Right lobe of liver (tissue), 4 donors: ENCODE results near the gene CNIH3.

Source experiments
- POLR2A ChIP-seq: fragments of 450-650 bp; IDR thresholded peaks from one replicate; pipeline ENCODE4 v1.6.1; 2017; ENCODE audit warnings: antibody characterized with exemption, mild to moderate bottlenecking
- TF ChIP-seq, protein P1 (sequence below), 4 donors: fragments of 200-600 bp in 3 of 4; fragments of 450-650 bp in 1 of 4; IDR thresholded peaks; one replicate each; pipeline versions ENCODE4 v1.5.1 to v1.8.0; 2016 to 2022; ENCODE audit warnings: antibody characterized with exemption in 4 of 4, mild to moderate bottlenecking in 2 of 4
- donor health status: DM: no; HTN: no; CAD: no.
- donor health status: DM: no; HTN: no; CAD: no.
- donor health status: DM: no; HTN: yes; CAD: no.

DNA sequence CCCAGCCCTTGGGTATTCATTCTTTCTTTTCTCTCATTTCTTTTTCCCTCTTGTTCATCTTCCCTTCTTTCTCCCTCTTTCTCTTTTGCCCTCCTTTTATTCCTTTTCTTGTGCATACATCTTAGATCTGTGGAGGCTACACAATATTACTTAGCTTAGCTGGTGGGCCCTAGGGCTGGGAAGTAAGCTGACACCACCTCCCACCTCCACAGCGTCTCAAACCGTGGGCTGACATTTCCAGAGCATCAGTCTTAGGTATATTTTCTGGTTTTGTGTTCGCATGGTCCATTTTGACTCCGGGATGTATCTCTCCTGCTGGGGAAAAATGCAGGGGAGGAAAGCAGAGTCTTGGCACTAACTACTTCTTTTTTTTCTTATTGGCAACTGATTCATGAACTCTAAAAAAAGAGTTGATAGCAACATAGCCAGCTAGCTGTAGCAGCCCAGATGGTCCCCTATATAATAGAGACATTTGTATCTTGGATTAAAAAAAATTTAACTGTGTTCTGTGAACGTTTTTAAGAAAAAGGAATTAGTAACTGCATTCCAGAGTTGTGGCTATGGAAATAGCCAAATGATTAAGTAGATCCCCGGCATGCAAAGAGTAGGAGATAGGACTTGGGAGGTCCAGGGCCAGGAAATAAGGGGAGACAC lies 15.5 kb downstream of the CNIH3 start:
- TF ChIP-seq, protein P1, sequence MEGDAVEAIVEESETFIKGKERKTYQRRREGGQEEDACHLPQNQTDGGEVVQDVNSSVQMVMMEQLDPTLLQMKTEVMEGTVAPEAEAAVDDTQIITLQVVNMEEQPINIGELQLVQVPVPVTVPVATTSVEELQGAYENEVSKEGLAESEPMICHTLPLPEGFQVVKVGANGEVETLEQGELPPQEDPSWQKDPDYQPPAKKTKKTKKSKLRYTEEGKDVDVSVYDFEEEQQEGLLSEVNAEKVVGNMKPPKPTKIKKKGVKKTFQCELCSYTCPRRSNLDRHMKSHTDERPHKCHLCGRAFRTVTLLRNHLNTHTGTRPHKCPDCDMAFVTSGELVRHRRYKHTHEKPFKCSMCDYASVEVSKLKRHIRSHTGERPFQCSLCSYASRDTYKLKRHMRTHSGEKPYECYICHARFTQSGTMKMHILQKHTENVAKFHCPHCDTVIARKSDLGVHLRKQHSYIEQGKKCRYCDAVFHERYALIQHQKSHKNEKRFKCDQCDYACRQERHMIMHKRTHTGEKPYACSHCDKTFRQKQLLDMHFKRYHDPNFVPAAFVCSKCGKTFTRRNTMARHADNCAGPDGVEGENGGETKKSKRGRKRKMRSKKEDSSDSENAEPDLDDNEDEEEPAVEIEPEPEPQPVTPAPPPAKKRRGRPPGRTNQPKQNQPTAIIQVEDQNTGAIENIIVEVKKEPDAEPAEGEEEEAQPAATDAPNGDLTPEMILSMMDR (IDR thresholded peaks at IDR 0.05), result no peak
- no peak for TF ChIP-seq POLR2A
